Testis (tissue), 2 donors: Measurements from ENCODE around the gene GSN.

Experiments
- CTCF ChIP-seq, 3 experiments: fragments of 450-650 bp in 2 of 3; fragments of 200-600 bp in 1 of 3; sonication (generic) in 1 of 3; IDR thresholded peaks; one replicate each; pipeline ENCODE4 v1.5.1; 2016 to 2019; ENCODE audit warnings: antibody characterized with exemption in 3 of 3, mild to moderate bottlenecking in 2 of 3, moderate library complexity in 1 of 3
- POLR2A ChIP-seq: fragments of 450-650 bp; IDR thresholded peaks from one replicate; pipeline ENCODE4 v1.6.1; 2017; ENCODE audit warnings: antibody characterized with exemption, mild to moderate bottlenecking, moderate library complexity

GRCh38 chr9:121380846-121381245, 112.9 kb downstream of the GSN start:
- TF ChIP-seq POLR2A (no peak), CTCF (IDR thresholded peaks at IDR 0.05) (no peak)
